Activated CD8-positive, alpha-beta memory T cell treated with anti-CD3 and anti-CD28 coated beads for 1 hour (primary cell): ENCODE measurements around the gene CCR2.
A peak's percentile ranks its signal among the peaks of the same experiment; 100 is the strongest.
"Not testable (repeated sequence)": the region's sequence is repeated elsewhere in the genome, so short reads cannot be mapped to it uniquely, and the experiment has no call there.

Source experiments
- DNase-seq, 2 donors: peaks; one replicate each; pipeline ENCODE4 v3.0.0-alpha.2; 2020; ENCODE audit warnings: low read depth in 1 of 2; ENCODE audit errors: extremely low read depth in 1 of 2

The CCR2 gene

GRCh38 chr3:46400846-46401245 is 46.9 kb downstream of the CCR2 start:
- no peak for DNase-seq

- DNase-seq, result no peak
Measured at GRCh38 chr3:46401579-46401978, 47.7 kb downstream of the CCR2 start.

DNA sequence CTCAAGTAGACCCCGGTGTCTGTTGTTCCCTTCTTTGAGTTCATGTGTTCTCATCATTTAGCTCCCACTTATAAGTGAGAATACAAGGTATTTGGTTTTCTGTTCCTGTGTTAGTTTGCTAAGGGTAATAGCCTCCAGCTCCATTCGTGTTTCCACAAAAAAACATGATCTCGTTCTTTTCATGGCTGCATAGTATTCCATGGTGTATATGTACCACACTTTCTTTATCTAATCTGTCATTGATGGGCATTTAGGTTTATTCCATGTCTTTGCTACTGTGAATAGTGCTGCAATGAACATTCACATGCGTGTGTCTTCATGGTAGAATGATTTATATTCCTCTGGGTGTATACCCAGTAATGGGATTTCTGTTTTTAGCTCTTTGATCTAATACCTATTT is 49.0 kb downstream of the CCR2 start:
- DNase-seq, result not testable (repeated sequence)

DNA sequence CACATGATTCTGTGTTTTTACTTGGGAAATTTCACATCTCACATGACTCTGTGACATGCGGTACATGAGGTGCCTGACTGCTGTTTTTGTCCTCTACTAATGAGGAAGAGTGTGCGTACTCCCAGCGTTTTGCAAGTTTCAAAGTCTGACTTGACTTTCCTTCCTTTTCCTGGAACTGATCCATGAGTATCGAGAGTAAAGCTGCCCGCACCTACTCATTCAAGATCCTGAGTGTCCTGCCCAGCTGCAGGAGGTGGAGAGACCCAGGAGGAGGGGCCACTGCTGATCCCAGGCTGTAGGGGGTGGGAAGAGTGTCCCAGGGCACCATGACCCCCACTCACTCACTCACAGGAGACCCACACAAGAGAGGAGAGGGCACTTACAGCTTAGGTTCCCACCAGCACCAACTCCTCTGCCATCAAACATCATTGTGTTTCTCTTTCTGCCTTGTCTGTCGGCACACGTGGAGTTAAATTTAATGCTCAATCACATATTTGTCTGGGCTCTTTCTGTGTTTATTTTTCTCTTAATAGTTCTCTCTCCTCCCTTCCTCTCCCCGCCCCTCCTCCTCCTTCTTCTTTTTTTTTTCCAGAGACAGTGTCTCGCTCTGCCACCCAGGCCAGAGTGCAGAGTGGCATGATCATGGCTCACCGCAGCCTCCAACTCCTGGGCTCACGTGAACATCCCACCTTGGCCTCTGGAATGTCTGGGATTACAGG is 51.5 kb downstream of the CCR2 start:
- DNase-seq, result no peak

DNA sequence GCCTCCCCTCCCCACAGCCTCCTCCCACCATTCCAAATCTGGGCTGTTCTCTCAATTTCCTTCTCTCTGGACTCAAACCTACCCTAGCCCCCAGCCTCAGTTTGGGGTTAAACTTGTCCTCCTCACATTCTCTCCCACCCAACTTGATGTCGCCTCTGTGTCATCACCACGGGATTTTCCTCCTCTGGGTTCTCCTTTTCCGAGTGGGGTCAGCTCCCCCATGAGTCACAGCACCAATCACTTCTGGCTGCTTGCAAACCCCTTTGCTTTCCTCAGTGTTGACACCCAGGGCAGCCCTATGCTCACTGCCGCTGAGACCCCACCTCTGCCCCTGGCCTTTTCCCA is 52.5 kb downstream of the CCR2 start:
- no peak for DNase-seq

DNA sequence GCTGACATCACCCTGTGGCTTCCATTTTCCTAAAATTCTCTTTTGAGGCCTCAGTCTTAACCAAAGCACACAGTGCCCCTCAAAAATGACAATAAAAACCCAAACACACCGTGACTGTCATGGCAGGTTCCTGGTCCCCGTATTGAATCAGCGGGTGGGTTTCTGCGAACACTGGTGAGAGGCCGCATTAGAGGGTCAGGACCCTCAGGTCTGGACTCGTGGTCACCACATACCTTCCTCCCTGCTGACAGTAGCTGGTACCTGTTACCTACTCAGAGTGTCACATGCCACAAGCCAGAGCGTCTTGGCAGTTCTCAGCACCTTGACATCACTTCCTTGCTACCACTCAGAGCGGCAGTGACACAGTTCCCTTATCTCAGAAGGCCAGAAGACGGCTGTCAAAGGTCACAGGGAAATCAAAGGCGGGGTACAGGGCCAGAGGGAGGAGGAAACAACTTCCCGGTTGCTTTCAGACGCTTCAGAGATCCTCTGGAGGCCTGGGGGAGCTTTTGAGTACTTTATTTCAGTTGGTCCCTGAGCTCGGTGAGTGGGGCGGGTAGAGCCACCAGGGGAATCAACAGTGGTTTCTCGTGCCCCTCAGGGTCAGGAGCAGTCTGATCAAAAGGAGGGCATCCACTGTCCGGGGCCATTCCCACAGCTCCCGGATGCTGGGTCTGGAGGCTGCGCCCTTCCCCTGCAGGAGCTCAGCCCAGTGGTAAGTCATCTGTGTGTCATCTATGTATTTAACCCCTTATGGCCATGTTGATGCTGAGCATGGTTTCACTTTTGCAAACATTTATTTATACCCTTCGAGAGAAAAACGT is 53.1 kb downstream of the CCR2 start, which contains the start of the genes CCR5AS and CCRL2:
CCR5AS (minus strand) TSS at position 279 of the 824 bp plus-strand sequence.
CCRL2 (plus strand) TSS at position 472 of the 824 bp plus-strand sequence. CDS start 821 bp downstream, outside the sequence.
- DNase-seq, result peak in 1 of 2 donors; percentile 10

DNA sequence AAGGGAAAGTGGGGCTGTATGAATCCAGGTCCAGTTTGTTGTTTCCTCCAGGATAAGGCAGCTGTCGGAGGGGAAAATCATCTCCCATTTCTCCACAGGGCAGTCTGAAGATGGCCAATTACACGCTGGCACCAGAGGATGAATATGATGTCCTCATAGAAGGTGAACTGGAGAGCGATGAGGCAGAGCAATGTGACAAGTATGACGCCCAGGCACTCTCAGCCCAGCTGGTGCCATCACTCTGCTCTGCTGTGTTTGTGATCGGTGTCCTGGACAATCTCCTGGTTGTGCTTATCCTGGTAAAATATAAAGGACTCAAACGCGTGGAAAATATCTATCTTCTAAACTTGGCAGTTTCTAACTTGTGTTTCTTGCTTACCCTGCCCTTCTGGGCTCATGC is 54.1 kb downstream of the CCR2 start:
- DNase-seq, result no peak

GRCh38 chr3:46408853-46409252 is 54.9 kb downstream of the CCR2 start:
- DNase-seq, result no peak

GRCh38 chr3:46409739-46410489 is 56.0 kb downstream of the CCR2 start:
- no peak for DNase-seq
